Caco-2 (cell line): ENCODE data around the gene PRKCSH. TPM values are rescaled to one million over a fixed set of nuclear protein-coding genes. Genes with fewer than 3 reads are reported as not detected.

ENCODE experiments used
- BruUV-seq: library from RNA; stranded (reverse); fragments of 400-500 nt; replicated peaks from 2 replicates; lab custom pipeline; 2021; lab: Mats Ljungman, UMichigan
- CTCF ChIA-PET: fragments of 300-600 bp; sonication (Branson Sonifier 250); formaldehyde crosslinking; loops from one replicate; lab custom pipeline; 2022; ENCODE audit warnings: antibody characterized with exemption; lab: Charles Lee
- POLR2A ChIA-PET: fragments of 300-600 bp; sonication (Branson Sonifier 250); formaldehyde crosslinking; loops from one replicate; lab custom pipeline; 2022; ENCODE audit warnings: antibody characterized with exemption; lab: Charles Lee
- DNase-seq, 2 experiments: peaks; one replicate each; pipeline versions ENCODE4 v3.0.0 to v3.0.0-alpha.2; 2020 to 2022
- H3K27me3 ChIP-seq: replicated peaks from 2 replicates; pipeline ENCODE4 v1.6.0; 2011; ENCODE audit warnings: low read length; ENCODE audit not compliant: control insufficient read depth, insufficient read depth
- H3K36me3 ChIP-seq: 2 replicates; pipeline ENCODE4 v1.5.1; 2011; ENCODE audit warnings: low read length; ENCODE audit not compliant: control insufficient read depth, insufficient read depth
- H3K4me1 ChIP-seq: fragments of 250-450 bp; sonication (Bioruptor Pico); 2 replicates; pipeline ENCODE4 v1.5.1; 2020; ENCODE audit warnings: mild to moderate bottlenecking
- H3K4me3 ChIP-seq: 2 replicates; pipeline ENCODE4 v1.5.1; 2011; ENCODE audit warnings: low read depth, mild to moderate bottlenecking, control low read depth, low read length
- H3K9me3 ChIP-seq: fragments of 250-450 bp; sonication (Bioruptor Pico); 2 replicates; pipeline ENCODE4 v1.5.1; 2020; ENCODE audit warnings: mild to moderate bottlenecking, moderate library complexity
- H3K27ac Mint-ChIP-seq: one replicate; pipeline ENCODE4 v1.8.0; 2022; ENCODE audit warnings: mixed read lengths; ENCODE audit not compliant: unreplicated experiment
- H3K27me3 Mint-ChIP-seq: one replicate; pipeline ENCODE4 v1.8.0; 2022; ENCODE audit warnings: mixed read lengths; ENCODE audit not compliant: insufficient read depth, unreplicated experiment
- H3K36me3 Mint-ChIP-seq: one replicate; pipeline ENCODE4 v1.8.0; 2022; ENCODE audit warnings: mild to moderate bottlenecking, mixed read lengths; ENCODE audit not compliant: insufficient read depth, unreplicated experiment
- H3K4me1 Mint-ChIP-seq: one replicate; pipeline ENCODE4 v1.8.0; 2022; ENCODE audit warnings: low read depth, mixed read lengths; ENCODE audit not compliant: unreplicated experiment
- H3K4me3 Mint-ChIP-seq: one replicate; pipeline ENCODE4 v1.8.0; 2022; ENCODE audit warnings: mild to moderate bottlenecking, moderate library complexity, mixed read lengths; ENCODE audit not compliant: unreplicated experiment
- H3K9me3 Mint-ChIP-seq: one replicate; pipeline ENCODE4 v1.8.0; 2022; ENCODE audit warnings: mixed read lengths; ENCODE audit not compliant: unreplicated experiment
- intact Hi-C: fragments of 100-400 bp; cut with micrococcal nuclease; formaldehyde crosslinking; loops from one replicate; pipeline ENCODE4 v1.10.0; 2022; ENCODE audit not compliant: unreplicated experiment
- total RNA-seq: library from RNA; stranded (reverse); gene quantifications from 2 replicates; pipeline ENCODE4 v1.2.3, GENCODE V29; 2022
- TF ChIP-seq, protein P1 (sequence below), 2 experiments: fragments of 200-600 bp in 1 of 2; IDR thresholded peaks; 1 replicate in 1 of 2; 2 replicates in 1 of 2; pipeline versions ENCODE4 v1.5.1 to v1.8.0; 2011 to 2022; ENCODE audit warnings: antibody characterized with exemption in 1 of 2, control low read depth in 1 of 2, inconsistent platforms in 1 of 2, low read depth in 1 of 2, low read length in 1 of 2, mild to moderate bottlenecking in 1 of 2, moderate library complexity in 1 of 2; ENCODE audit not compliant: insufficient read depth in 1 of 2, severe bottlenecking in 1 of 2, unreplicated experiment in 1 of 2

Gene PRKCSH
- total RNA-seq, 1 experiment from 2014 or later = 456 TPM

DNA sequence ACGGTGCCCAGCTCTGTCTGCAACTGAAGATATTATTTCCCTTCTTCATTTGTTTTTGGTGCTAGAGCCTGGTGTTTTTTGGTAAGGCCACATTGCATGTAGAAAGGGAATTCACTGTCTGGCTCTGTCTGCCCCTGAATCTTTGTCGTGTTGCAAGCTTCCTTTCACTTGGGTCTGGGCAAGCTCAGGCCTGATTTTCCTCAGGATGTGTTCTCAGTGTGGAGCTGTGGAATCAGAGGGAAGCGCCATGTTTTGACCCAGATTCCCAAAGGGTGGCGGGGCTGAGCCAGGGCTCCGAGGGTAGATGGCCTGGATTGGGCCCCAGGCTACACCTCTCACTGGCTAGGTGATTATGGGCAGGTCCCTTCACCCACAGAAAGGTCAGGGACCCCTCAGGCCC lies 8.6 kb downstream of the PRKCSH start:
- Mint-ChIP-seq H3K36me3 (peaks cover 59% of the 10 kb centered on the region), H3K27ac (no peak overlapping the region), H3K9me3 (no peaks in the 10 kb centered on the region), H3K4me3 (no peak overlapping the region), H3K4me1 (no peaks in the 10 kb centered on the region), H3K27me3 (no peaks in the 10 kb centered on the region)
- no peaks in the 10 kb centered on the region for H3K27me3 ChIP-seq
- POLR2A ChIA-PET = no interaction called here
- intact Hi-C loops = no loop called here
- no TSS peak for BruUV-seq
- no peaks in the 10 kb centered on the region for H3K9me3 ChIP-seq
- no peaks in the 10 kb centered on the region for H3K4me1 ChIP-seq
- no peak for DNase-seq
- no peak overlapping the region for H3K4me3 ChIP-seq
- TF ChIP-seq, protein P1, sequence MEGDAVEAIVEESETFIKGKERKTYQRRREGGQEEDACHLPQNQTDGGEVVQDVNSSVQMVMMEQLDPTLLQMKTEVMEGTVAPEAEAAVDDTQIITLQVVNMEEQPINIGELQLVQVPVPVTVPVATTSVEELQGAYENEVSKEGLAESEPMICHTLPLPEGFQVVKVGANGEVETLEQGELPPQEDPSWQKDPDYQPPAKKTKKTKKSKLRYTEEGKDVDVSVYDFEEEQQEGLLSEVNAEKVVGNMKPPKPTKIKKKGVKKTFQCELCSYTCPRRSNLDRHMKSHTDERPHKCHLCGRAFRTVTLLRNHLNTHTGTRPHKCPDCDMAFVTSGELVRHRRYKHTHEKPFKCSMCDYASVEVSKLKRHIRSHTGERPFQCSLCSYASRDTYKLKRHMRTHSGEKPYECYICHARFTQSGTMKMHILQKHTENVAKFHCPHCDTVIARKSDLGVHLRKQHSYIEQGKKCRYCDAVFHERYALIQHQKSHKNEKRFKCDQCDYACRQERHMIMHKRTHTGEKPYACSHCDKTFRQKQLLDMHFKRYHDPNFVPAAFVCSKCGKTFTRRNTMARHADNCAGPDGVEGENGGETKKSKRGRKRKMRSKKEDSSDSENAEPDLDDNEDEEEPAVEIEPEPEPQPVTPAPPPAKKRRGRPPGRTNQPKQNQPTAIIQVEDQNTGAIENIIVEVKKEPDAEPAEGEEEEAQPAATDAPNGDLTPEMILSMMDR (IDR thresholded peaks at IDR 0.05; ENCODE audit: insufficient read depth in 1 of 2, low read depth in 1 of 2, low read length in 1 of 2, severe bottlenecking in 1 of 2, unreplicated experiment in 1 of 2) = no peak
- H3K36me3 ChIP-seq = peaks cover 2% of the 10 kb centered on the region
- CTCF ChIA-PET = interaction anchor here (0.6 to 1.0 kb wide), 2 partner anchors 63 to 153 kb away, joined by 4 to 5 read pairs; no protein-coding TSS in a partner anchor

DNA sequence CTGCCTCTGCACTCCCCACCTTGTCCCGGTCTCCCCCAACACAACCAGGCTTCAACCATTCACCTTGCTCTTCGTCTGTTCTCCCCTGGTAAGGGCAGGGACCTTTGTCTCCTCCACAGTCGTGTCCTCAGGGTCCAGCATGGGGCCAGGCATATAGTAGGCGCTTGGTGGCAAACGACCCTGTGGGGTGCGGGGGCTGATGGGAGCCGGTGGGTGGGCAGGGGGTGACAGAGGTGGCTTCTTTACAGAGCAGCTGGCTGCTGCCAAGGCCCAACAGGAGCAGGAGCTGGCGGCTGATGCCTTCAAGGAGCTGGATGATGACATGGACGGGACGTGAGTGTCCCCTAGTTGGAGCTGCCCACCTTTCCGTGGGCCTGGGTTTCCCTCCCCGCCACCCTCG lies 9.7 kb downstream of the PRKCSH start:
- ChIA-PET CTCF (interaction anchor here (0.6 to 1.6 kb wide), 4 partner anchors 10 to 151 kb away, joined by 3 to 12 read pairs (median 3); partner anchors contain the start of gene ODAD3), POLR2A (no interaction called here)
- Histone ChIP-seq H3K9me3 (no peaks in the 10 kb centered on the region), H3K4me3 (no peak overlapping the region), H3K4me1 (no peaks in the 10 kb centered on the region), H3K36me3 (peaks cover 2% of the 10 kb centered on the region), H3K27me3 (no peaks in the 10 kb centered on the region)
- Mint-ChIP-seq H3K36me3 (peaks cover 66% of the 10 kb centered on the region), H3K4me3 (no peak overlapping the region), H3K4me1 (no peaks in the 10 kb centered on the region), H3K9me3 (no peaks in the 10 kb centered on the region), H3K27me3 (no peaks in the 10 kb centered on the region), H3K27ac (no peak overlapping the region)
- TF ChIP-seq, protein P1 (IDR thresholded peaks at IDR 0.05; ENCODE audit: insufficient read depth in 1 of 2, low read depth in 1 of 2, low read length in 1 of 2, severe bottlenecking in 1 of 2, unreplicated experiment in 1 of 2) = no peak
- BruUV-seq = no TSS peak
- intact Hi-C loops = no loop called here
- DNase-seq = no peak

DNA sequence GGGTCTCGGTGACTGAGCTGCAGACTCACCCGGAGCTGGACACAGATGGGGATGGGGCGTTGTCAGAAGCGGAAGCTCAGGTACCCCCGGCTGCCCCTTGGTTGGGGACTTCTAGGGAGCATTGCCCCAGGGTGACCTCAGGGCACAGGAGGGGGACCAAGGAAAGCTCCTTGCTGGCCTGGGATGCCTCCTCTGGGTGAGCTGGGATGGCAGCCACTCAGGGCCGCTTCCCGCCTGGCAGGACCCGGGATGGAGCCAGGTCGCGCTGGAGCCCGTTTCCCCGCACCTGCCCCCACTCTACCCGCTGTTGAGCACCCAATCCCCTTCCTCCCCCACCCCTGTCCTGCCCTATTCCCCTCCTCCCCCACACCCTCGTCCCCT lies 10.8 kb downstream of the PRKCSH start:
- TF ChIP-seq, protein P1 (IDR thresholded peaks at IDR 0.05; ENCODE audit: insufficient read depth in 1 of 2, low read depth in 1 of 2, low read length in 1 of 2, severe bottlenecking in 1 of 2, unreplicated experiment in 1 of 2) = no peak
- Histone ChIP-seq H3K9me3 (no peaks in the 10 kb centered on the region), H3K4me3 (no peak overlapping the region), H3K27me3 (no peaks in the 10 kb centered on the region), H3K4me1 (no peaks in the 10 kb centered on the region), H3K36me3 (peaks cover 2% of the 10 kb centered on the region)
- no peak overlapping the region for H3K4me3 Mint-ChIP-seq
- no peaks in the 10 kb centered on the region for H3K27me3 Mint-ChIP-seq
- no peaks in the 10 kb centered on the region for H3K9me3 Mint-ChIP-seq
- ChIA-PET CTCF (interaction anchor here (0.9 to 1.6 kb wide), 3 partner anchors 11 to 65 kb away, joined by 3 to 12 read pairs (median 3); partner anchors contain the start of gene ODAD3), POLR2A (interaction anchor here (0.9 kb wide), 1 partner anchor 65 kb away, joined by 4 read pairs; no protein-coding TSS in a partner anchor)
- no peak overlapping the region for H3K27ac Mint-ChIP-seq
- intact Hi-C loops = no loop called here
- no peak for DNase-seq
- peaks cover 60% of the 10 kb centered on the region for H3K36me3 Mint-ChIP-seq
- no TSS peak for BruUV-seq
- H3K4me1 Mint-ChIP-seq = no peaks in the 10 kb centered on the region
